ENCODE data around the gene CCN2.
A peak's percentile ranks its signal among the peaks of the same experiment; 100 is the strongest.

Gene CCN2

GRCh38 chr6:131966443-131966842, 15.3 kb upstream of the CCN2 start:
- DNase-seq, result no peak

GRCh38 chr6:131963063-131963462, 11.9 kb upstream of the CCN2 start:
- no peak for DNase-seq

DNA sequence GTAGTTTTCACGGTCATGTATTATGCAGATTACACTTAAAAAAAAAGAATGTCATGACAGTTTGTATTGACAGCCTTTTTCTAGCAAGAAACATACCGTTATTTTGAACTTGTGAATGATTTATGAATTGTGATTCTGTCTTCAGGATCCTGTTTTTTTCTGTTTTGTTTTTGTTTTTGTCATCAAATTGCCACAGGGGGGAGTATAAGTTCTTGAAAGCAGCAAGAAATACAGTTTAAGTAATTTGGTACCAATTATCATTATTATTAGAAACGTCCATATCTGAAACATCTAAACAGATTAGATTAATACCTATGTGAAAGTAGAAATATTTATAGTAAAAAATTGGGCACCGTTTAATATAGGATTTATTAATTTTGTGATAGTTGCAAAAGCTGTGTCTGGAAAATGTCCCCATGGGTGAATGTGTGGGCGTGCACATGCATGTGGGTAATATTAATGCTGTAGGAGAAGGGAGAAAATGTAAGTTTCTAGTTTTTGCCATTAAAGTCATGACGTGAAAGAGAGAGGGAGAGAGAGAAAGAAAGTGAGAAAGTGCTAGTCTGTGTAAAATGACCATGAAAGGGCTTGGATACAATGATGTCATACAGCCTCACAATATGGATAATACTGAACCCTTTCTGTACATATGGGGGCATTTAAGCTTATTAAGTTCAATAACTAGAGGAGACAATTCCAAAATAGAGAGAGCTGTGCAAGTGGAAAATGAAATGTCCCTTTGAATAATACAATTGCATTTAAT, 9.4 kb upstream of the CCN2 start:
- DNase-seq, result no peak

GRCh38 chr6:131958542-131959470, 7.6 kb upstream of the CCN2 start:
- DNase-seq, result no peak

GRCh38 chr6:131958095-131958494, 6.9 kb upstream of the CCN2 start:
- DNase-seq, result no peak

DNA sequence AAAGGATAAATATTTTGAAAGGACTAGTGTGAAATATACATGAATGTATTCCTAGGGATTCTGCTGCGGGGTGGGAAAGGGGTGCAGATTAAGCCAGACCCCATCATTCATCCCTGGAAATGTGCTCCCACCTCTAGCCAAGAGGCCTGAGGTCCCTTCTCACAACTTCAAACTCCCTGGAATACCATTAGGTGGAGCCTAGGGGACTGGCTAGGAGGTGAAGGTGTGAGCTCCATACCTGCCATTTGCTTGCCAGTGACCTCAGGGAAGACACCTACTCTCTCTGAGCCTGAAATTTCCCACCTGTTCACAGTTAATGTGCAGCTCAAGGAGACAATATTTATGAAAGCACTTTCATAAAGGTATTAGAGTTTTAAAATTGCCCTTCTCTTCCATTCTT, 4.7 kb upstream of the CCN2 start:
- no peak for DNase-seq

DNA sequence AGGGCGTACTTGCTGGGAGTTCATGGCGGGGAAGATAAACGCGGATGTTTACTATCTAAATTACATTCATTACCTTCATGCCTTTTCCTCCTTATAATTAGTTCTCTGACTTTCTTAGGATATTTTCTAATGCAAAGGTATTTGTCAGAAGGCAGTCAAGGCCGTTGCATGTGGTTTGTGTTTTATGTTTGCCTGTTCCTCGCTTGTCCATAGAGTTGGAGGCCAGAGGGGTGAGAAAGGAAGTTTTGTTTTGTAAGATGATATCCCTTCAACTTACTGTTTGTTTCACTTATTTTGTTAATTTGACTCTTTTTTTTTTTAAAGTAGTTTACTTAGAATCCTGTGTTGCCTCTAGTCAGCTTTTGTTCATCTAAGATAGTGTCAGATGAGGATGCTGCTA, 4.0 kb upstream of the CCN2 start:
- no peak for DNase-seq

- no peak for DNase-seq
Measured at GRCh38 chr6:131954775-131955107, 3.6 kb upstream of the CCN2 start.

GRCh38 chr6:131954059-131954774, 3.0 kb upstream of the CCN2 start:
- DNase-seq, result no peak

GRCh38 chr6:131952886-131953509, 1.8 kb upstream of the CCN2 start:
- DNase-seq, result no peak

DNA sequence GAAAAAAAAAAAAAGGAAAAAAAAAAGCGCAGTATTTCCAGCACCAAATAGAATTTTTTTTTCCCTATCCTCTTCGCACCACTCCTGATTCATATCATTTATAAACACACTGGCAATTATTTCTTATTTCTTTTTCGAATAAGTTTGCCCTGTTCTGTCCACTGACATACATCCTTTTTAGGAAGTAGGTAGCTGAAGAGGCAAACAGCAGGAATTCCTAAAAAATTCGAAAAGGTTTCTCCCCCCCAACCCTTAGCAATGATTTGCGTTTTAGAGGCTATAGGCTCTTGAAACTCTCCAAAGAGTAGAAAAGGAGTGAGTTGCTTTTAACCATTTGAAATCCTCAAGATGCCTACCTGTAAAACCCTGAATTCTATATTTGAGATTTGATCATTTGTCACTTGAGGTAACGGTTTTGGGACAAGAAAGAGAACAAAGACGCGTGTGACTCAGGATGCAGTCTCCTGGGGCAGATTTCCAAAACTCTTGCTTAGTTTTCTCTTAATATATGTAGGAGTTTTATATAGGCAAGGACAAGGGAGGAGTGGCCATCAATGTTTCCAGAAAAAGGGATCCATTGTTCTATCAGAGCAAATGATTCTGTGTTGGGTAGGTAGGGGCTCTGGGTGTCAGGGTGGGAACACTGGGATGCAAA, 531 bp upstream of the CCN2 start:
- no peak for DNase-seq

DNA sequence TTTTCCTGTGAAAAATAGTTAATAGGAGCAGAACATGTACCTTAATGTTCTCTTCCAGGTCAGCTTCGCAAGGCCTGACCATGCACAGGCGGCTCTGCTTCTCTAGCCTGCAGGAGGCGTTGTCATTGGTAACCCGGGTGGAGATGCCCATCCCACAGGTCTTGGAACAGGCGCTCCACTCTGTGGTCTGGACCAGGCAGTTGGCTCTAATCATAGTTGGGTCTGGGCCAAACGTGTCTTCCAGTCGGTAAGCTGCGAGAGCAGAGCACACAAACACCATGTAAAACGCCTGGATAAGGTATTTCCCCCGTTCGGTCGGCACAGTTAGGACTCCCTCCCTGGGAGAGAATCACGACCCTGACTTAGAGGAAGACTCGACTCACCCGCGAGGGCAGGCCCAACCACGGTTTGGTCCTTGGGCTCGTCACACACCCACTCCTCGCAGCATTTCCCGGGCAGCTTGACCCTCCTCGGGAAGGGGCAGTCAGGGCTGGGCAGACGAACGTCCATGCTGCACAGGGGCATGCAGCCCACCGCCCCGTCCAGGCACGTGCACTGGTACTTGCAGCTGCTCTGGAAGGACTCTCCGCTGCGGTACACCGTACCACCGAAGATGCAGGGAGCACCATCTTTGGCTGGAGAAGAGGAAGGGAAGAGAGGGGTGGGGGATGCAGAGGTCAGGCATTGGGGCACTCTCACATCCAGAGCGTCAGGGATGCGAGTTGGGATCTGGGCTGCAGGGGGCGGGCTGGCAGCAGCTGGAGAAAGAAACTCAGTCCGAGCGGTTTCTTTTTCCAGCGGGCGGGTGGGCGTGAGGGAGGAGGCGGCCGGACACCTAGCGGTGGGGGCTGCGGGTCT, 1.0 kb downstream of the CCN2 start:
- peak; percentile 60 for DNase-seq

GRCh38 chr6:131949620-131949908, 1.6 kb downstream of the CCN2 start:
- DNase-seq, result no peak

DNA sequence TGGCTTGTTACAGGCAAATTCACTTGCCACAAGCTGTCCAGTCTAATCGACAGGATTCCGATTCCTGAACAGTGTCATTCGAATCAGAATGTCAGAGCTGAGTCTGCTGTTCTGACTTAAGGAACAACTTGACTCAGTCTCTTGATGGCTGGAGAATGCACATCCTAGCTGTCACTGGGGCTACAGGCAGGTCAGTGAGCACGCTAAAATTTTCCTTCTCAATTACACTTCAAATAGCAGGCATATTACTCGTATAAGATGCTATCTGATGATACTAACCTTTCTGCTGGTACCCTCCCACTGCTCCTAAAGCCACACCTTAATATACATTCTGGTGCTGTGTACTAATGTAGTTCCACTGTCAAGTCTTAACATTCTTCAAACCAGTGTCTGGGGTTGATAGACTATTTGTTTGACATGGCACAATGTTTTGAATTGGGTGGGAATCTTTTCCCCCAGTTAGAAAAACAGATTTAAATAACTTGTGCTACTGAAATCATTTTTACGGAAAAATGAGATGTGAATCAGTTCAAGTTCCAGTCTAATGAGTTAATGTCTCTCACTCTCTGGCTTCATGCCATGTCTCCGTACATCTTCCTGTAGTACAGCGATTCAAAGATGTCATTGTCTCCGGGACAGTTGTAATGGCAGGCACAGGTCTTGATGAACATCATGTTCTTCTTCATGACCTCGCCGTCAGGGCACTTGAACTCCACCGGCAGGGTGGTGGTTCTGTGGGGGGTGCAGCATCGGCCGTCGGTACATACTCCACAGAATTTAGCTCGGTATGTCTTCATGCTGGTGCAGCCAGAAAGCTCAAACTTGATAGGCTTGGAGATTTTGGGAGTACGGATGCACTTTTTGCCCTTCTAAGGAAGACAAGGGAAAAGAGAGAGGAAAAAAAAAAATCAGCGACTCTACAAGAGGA, 2.2 kb downstream of the CCN2 start:
- no peak for DNase-seq

GRCh38 chr6:131947986-131948661, 3.0 kb downstream of the CCN2 start:
- no peak for DNase-seq

GRCh38 chr6:131946992-131947955, 3.9 kb downstream of the CCN2 start:
- no peak for DNase-seq

DNA sequence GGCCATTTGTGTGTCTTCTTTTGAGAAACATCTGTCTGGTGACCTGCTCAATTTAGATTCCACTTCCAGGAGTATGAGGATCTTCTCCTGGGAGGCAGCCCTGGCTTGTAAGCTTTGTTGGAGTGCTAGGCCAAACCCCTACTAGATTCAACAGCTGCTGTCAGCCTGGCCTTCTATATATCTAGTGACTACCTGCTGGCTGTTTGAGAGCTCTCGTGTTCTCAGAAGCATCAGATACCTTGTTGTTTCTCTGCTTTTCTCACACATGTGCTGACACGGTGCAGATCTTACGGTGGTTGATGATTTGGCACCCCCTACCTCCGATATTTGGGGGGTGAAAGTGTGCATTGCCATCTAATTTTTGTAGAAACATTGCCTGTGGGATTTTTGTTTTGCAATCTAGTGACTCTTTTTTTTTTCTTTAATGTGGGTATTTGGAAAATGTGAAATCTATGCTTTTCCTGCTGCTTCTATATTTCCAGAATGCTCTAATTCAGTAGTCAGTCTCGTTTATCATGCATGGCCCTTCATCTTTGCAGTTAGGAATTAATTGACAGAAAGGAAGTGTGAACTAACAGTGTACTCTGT, 4.7 kb downstream of the CCN2 start:
- no peak for DNase-seq

DNA sequence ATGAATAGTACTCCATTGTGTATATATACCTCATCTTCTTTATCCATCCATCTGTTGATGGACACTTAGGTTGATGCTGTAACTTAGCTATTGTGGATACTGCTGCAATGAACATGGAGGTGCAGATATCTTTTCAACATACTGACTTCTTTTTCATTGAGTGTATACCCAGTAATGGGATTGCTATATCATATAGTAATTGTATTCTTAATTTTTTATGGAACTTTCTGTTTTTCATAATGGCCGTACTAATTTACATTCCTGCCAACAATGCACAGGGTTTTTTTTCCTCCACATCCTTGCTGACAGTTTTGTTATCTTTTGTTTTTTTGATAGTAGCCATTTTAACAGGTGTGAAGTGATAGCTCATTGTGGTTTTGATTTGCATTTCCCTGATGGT, 5.2 kb downstream of the CCN2 start:
- no peak for DNase-seq
